H9 (cell line): ENCODE data around the gene INPP5E. TPM values are rescaled to one million over a fixed set of nuclear protein-coding genes. Genes with fewer than 3 reads are reported as not detected.
"Not testable (repeated sequence)": the region's sequence is repeated elsewhere in the genome, so short reads cannot be mapped to it uniquely, and the experiment has no call there.

ENCODE experiments used
- DNase-seq: peaks from one replicate; pipeline ENCODE4 v3.0.0-alpha.2; 2017
- H2AFZ ChIP-seq: one replicate; pipeline ENCODE4 v1.6.1; 2013; ENCODE audit warnings: mild to moderate bottlenecking, low read length, control low read depth, moderate library complexity
- H2AK5ac ChIP-seq: 2 replicates; pipeline ENCODE4 v1.6.1; 2013; ENCODE audit warnings: low read length, control low read depth, mixed read lengths; ENCODE audit not compliant: insufficient read length
- H2BK120ac ChIP-seq: one replicate; pipeline ENCODE4 v1.6.1; 2013; ENCODE audit warnings: low read depth, mild to moderate bottlenecking, low read length, control low read depth, inconsistent platforms; ENCODE audit not compliant: poor library complexity, severe bottlenecking
- H2BK12ac ChIP-seq: 2 replicates; pipeline ENCODE4 v1.6.1; 2013; ENCODE audit warnings: low read length, control low read depth, mixed read lengths, low read depth; ENCODE audit not compliant: insufficient read length
- H2BK15ac ChIP-seq: 2 replicates; pipeline ENCODE4 v1.6.1; 2013; ENCODE audit warnings: low read depth, low read length, control low read depth
- H2BK20ac ChIP-seq: one replicate; pipeline ENCODE4 v1.6.1; 2013; ENCODE audit warnings: low read depth, mild to moderate bottlenecking, low read length, control low read depth, inconsistent platforms; ENCODE audit not compliant: poor library complexity, severe bottlenecking
- H2BK5ac ChIP-seq: 2 replicates; pipeline ENCODE4 v1.6.1; 2013; ENCODE audit warnings: low read length, control low read depth, mixed read lengths; ENCODE audit not compliant: insufficient read length
- H3K14ac ChIP-seq: 2 replicates; pipeline ENCODE4 v1.6.1; 2013; ENCODE audit warnings: low read length, control low read depth; ENCODE audit not compliant: insufficient read depth
- H3K18ac ChIP-seq: 2 replicates; pipeline ENCODE4 v1.6.1; 2013; ENCODE audit warnings: low read depth, mild to moderate bottlenecking, mixed read lengths, low read length, control low read depth; ENCODE audit not compliant: insufficient read length
- H3K23ac ChIP-seq: 2 replicates; pipeline ENCODE4 v1.6.1; 2013; ENCODE audit warnings: low read length, control low read depth, mixed read lengths, low read depth; ENCODE audit not compliant: insufficient read length
- H3K23me2 ChIP-seq: 2 replicates; pipeline ENCODE4 v1.6.1; 2013; ENCODE audit warnings: low read depth, mild to moderate bottlenecking, mixed read lengths, low read length, control low read depth; ENCODE audit not compliant: insufficient read length, poor library complexity, severe bottlenecking
- H3K27ac ChIP-seq: 2 replicates; pipeline ENCODE4 v1.5.1; 2013; ENCODE audit warnings: low read length, control low read depth, mixed read lengths, low read depth; ENCODE audit not compliant: insufficient read length
- H3K27me3 ChIP-seq: 2 replicates; pipeline ENCODE4 v1.6.1; 2013; ENCODE audit warnings: low read length, control low read depth, inconsistent platforms; ENCODE audit not compliant: insufficient read depth
- H3K4ac ChIP-seq: 2 replicates; pipeline ENCODE4 v1.6.1; 2013; ENCODE audit warnings: low read depth, mild to moderate bottlenecking, control low read depth, inconsistent platforms, low read length, moderate library complexity
- H3K4me1 ChIP-seq: 2 replicates; pipeline ENCODE4 v1.6.1; 2013; ENCODE audit warnings: low read length, control low read depth, inconsistent platforms; ENCODE audit not compliant: insufficient read depth
- H3K4me2 ChIP-seq: 2 replicates; pipeline ENCODE4 v1.6.1; 2013; ENCODE audit warnings: low read length, control low read depth, mixed read lengths; ENCODE audit not compliant: insufficient read length, insufficient read depth
- H3K56ac ChIP-seq: 2 replicates; pipeline ENCODE4 v1.6.1; 2013; ENCODE audit warnings: low read depth, mild to moderate bottlenecking, mixed read lengths, low read length, control low read depth; ENCODE audit not compliant: insufficient read length
- H3K79me1 ChIP-seq: 2 replicates; pipeline ENCODE4 v1.6.1; 2013; ENCODE audit warnings: low read depth, mild to moderate bottlenecking, moderate library complexity, low read length, control low read depth, inconsistent platforms; ENCODE audit not compliant: insufficient read depth, poor library complexity, severe bottlenecking
- H3K79me2 ChIP-seq: 2 replicates; pipeline ENCODE4 v1.6.1; 2013; ENCODE audit warnings: low read length, control low read depth, inconsistent platforms; ENCODE audit not compliant: insufficient read depth
- H3K9ac ChIP-seq: 2 replicates; pipeline ENCODE4 v1.6.1; 2013; ENCODE audit warnings: low read length, control low read depth, mixed read lengths; ENCODE audit not compliant: insufficient read length; ENCODE audit errors: extremely low read depth
- H3K9me3 ChIP-seq: one replicate; pipeline ENCODE4 v1.6.1; 2013; ENCODE audit warnings: low read depth, low read length, inconsistent platforms; ENCODE audit not compliant: control insufficient read depth
- H3T11ph ChIP-seq: one replicate; pipeline ENCODE4 v1.6.1; 2013; ENCODE audit warnings: mild to moderate bottlenecking, low read length, control low read depth, inconsistent platforms
- H4K20me1 ChIP-seq: one replicate; pipeline ENCODE4 v1.6.1; 2013; ENCODE audit not compliant: control insufficient read depth, insufficient read length, insufficient read depth
- H4K5ac ChIP-seq: 2 replicates; pipeline ENCODE4 v1.6.1; 2013; ENCODE audit warnings: low read depth, mild to moderate bottlenecking, mixed read lengths, low read length, control low read depth; ENCODE audit not compliant: insufficient read length
- H4K8ac ChIP-seq: replicated peaks from 2 replicates; pipeline ENCODE4 v1.6.1; 2013; ENCODE audit warnings: low read length, control low read depth, mixed read lengths, low read depth; ENCODE audit not compliant: insufficient read length
- H4K91ac ChIP-seq: 2 replicates; pipeline ENCODE4 v1.6.1; 2013; ENCODE audit warnings: low read depth, mild to moderate bottlenecking, moderate library complexity, mixed read lengths, low read length, control low read depth; ENCODE audit not compliant: insufficient read length
- H3K27ac Mint-ChIP-seq, 3 experiments: 2 replicates in 2 of 3; 3 replicates in 1 of 3; pipeline ENCODE4 v1.8.0; 2020 to 2021; ENCODE audit warnings: mixed read lengths in 3 of 3, mild to moderate bottlenecking in 1 of 3, moderate library complexity in 1 of 3
- H3K27me3 Mint-ChIP-seq: 2 replicates; pipeline ENCODE4 v1.8.0; 2021; ENCODE audit warnings: low read depth, mild to moderate bottlenecking, moderate library complexity, mixed read lengths
- H3K36me3 Mint-ChIP-seq, 3 experiments: 2 replicates in 2 of 3; 3 replicates in 1 of 3; pipeline ENCODE4 v1.8.0; 2020 to 2021; ENCODE audit warnings: low read depth in 3 of 3, mixed read lengths in 3 of 3; ENCODE audit not compliant: insufficient read depth in 1 of 3
- H3K4me1 Mint-ChIP-seq, 2 experiments: 2 replicates each; pipeline ENCODE4 v1.8.0; 2020; ENCODE audit warnings: mixed read lengths in 2 of 2
- H3K4me3 Mint-ChIP-seq, 2 experiments: 2 replicates in 1 of 2; 3 replicates in 1 of 2; pipeline ENCODE4 v1.8.0; 2020 to 2021; ENCODE audit warnings: mild to moderate bottlenecking in 2 of 2, mixed read lengths in 2 of 2, moderate library complexity in 1 of 2
- H3K9me3 Mint-ChIP-seq, 2 experiments: 2 replicates in 1 of 2; 3 replicates in 1 of 2; pipeline ENCODE4 v1.8.0; 2020; ENCODE audit warnings: mild to moderate bottlenecking in 2 of 2, mixed read lengths in 2 of 2, moderate library complexity in 1 of 2
- WGBS: extraction: QIAGEN DNeasy Blood & Tissue Kit; methylation state at CpG from one replicate; pipeline ENCODE4 v1.1.7; 2013; ENCODE audit warnings: missing lambda C conversion rate, low lambda C conversion rate, mixed read lengths; ENCODE audit not compliant: insufficient read length; ENCODE audit errors: extremely low coverage; 5-methylcytosine and 5-hydroxymethylcytosine counted together
- total RNA-seq: library from RNA; stranded (reverse); gene quantifications from 2 replicates; pipeline ENCODE4 v1.2.1, GENCODE V29; 2021
- TF ChIP-seq, protein P1 (sequence below): fragments of 200-600 bp; sonication (generic); conservative IDR thresholded peaks from 3 replicates; pipeline ENCODE4 v1.8.0; 2021; ENCODE audit warnings: antibody characterized with exemption, mild to moderate bottlenecking

The INPP5E gene
- total RNA-seq, 1 experiment from 2014 or later: 21.0 TPM

DNA sequence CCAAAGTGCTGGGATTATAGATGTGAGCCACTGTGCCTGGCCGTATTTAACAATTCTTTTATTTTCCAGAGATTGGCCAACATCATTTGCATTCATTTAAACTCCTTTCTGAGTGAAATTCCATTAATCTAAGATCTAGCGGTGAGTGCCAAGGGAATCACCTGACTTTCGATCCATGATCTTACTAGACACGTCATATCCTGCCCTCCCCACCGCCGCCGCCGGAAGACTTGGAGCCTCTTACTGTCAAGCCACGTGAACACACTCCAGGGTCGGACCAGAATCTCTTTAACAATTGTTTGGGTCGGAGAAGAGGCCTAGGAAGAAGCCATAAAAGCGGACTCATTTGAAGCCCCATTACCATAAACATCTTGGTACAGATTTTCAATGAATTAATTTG, 12.9 kb downstream of the INPP5E start:
- Histone ChIP-seq H3K18ac (no peak overlapping the region), H2BK120ac (no peak overlapping the region), H2AFZ (no peak overlapping the region), H3K9me3 (no peaks in the 10 kb centered on the region), H4K5ac (no peak overlapping the region), H2BK20ac (no peak overlapping the region), H2AK5ac (no peak overlapping the region), H3K27ac (no peak overlapping the region), H2BK12ac (no peak overlapping the region), H3T11ph (no peak overlapping the region), H3K56ac (no peak overlapping the region), H4K20me1 (no peaks in the 10 kb centered on the region), H3K4ac (no peak overlapping the region), H3K9ac (no peak overlapping the region), H3K14ac (no peak overlapping the region), H4K8ac (no peak overlapping the region), H3K23ac (no peak overlapping the region), H4K91ac (no peak overlapping the region), H3K27me3 (no peaks in the 10 kb centered on the region), H3K4me1 (no peaks in the 10 kb centered on the region), H3K4me2 (no peak overlapping the region), H3K79me2 (no peaks in the 10 kb centered on the region), H2BK5ac (no peak overlapping the region), H3K23me2 (no peaks in the 10 kb centered on the region), H3K79me1 (no peaks in the 10 kb centered on the region), H2BK15ac (no peak overlapping the region)
- no CpG with 5 or more reads among the region's 12 CpGs for WGBS
- TF ChIP-seq, protein P1, sequence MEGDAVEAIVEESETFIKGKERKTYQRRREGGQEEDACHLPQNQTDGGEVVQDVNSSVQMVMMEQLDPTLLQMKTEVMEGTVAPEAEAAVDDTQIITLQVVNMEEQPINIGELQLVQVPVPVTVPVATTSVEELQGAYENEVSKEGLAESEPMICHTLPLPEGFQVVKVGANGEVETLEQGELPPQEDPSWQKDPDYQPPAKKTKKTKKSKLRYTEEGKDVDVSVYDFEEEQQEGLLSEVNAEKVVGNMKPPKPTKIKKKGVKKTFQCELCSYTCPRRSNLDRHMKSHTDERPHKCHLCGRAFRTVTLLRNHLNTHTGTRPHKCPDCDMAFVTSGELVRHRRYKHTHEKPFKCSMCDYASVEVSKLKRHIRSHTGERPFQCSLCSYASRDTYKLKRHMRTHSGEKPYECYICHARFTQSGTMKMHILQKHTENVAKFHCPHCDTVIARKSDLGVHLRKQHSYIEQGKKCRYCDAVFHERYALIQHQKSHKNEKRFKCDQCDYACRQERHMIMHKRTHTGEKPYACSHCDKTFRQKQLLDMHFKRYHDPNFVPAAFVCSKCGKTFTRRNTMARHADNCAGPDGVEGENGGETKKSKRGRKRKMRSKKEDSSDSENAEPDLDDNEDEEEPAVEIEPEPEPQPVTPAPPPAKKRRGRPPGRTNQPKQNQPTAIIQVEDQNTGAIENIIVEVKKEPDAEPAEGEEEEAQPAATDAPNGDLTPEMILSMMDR: no peak
- peak overlapping the region; percentile 3 to 25 (median 17); a peak in 3 of 7 replicates for H3K27ac Mint-ChIP-seq
- 0 out of 4 replicates have a peak, but pooled peaks cover 0 to 2% of the 10 kb centered on the region in 2 experiments for H3K4me1 Mint-ChIP-seq
- H3K27me3 Mint-ChIP-seq: no peaks in the 10 kb centered on the region
- H3K9me3 Mint-ChIP-seq: no peaks in the 10 kb centered on the region
- H3K36me3 Mint-ChIP-seq: peaks cover 7 to 61% (median 51%) of the 10 kb centered on the region in 3 experiments; a peak in 6 of 7 replicates
- H3K4me3 Mint-ChIP-seq: no peak overlapping the region
- no peak for DNase-seq

DNA sequence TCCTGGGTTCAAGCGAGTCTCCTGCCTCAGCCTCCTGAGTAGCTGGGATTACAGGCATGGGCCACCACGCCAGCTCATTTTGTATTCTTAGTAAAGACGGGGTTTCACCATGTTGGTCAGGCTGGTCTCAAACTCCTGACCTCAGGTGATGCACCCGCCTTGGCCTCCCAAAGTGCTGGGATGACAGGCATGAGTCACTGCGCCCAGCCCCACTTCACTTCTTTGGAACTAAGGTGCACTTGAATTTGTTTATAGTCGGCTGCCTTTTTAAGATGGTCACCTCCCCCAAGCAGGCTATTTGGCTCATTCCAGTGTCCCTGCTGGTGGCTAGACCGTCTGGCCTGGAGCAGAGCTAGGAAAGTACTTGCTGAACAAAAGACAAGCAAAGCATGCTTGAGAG, 14.3 kb downstream of the INPP5E start:
- H4K20me1 ChIP-seq, H3K23me2 ChIP-seq, H2AFZ ChIP-seq, H2BK12ac ChIP-seq, H3K4me3 Mint-ChIP-seq, H3K23ac ChIP-seq, H3K9me3 Mint-ChIP-seq, H3T11ph ChIP-seq, H3K27me3 Mint-ChIP-seq, H2BK5ac ChIP-seq, H3K18ac ChIP-seq, H2BK15ac ChIP-seq, H3K56ac ChIP-seq, H3K9ac ChIP-seq, H3K14ac ChIP-seq, H2AK5ac ChIP-seq, H3K27ac ChIP-seq, H3K9me3 ChIP-seq, H3K79me1 ChIP-seq, H3K27me3 ChIP-seq, DNase-seq, H2BK120ac ChIP-seq, H3K79me2 ChIP-seq, H4K8ac ChIP-seq, H3K4me2 ChIP-seq, H3K4me1 ChIP-seq, H4K5ac ChIP-seq, H4K91ac ChIP-seq, H3K4me1 Mint-ChIP-seq, H3K4ac ChIP-seq, H2BK20ac ChIP-seq: not testable (repeated sequence)
- WGBS: no CpG with 5 or more reads among the region's 7 CpGs
- peak overlapping the region; percentile 48 to 81 (median 75); a peak in 3 of 7 replicates for H3K27ac Mint-ChIP-seq
- H3K36me3 Mint-ChIP-seq: peaks cover 12 to 74% (median 60%) of the 10 kb centered on the region in 3 experiments; a peak in 6 of 7 replicates
